Measurements from ENCODE around the gene NLK.
A peak's percentile ranks its signal among the peaks of the same experiment; 100 is the strongest.
"Not testable (repeated sequence)": the region's sequence is repeated elsewhere in the genome, so short reads cannot be mapped to it uniquely, and the experiment has no call there.

The NLK gene

GRCh38 chr17:28076144-28076543 is 33.7 kb downstream of the NLK start:
- DNase-seq = no peak

- DNase-seq = not testable (repeated sequence)
These were observed 34.7 kb downstream of the NLK start for GRCh38 chr17:28077140-28077539.

GRCh38 chr17:28078341-28079229 is 36.1 kb downstream of the NLK start:
- DNase-seq = peak; percentile 54

- no peak for DNase-seq
These were observed 39.0 kb downstream of the NLK start for GRCh38 chr17:28081467-28081866.

- no peak for DNase-seq
These were observed 43.3 kb downstream of the NLK start for GRCh38 chr17:28085766-28086165.

- peak; percentile 6 for DNase-seq
These were observed 44.0 kb downstream of the NLK start for GRCh38 chr17:28086519-28086918.

- no peak for DNase-seq
These were observed 45.3 kb downstream of the NLK start for GRCh38 chr17:28087743-28088142.

- DNase-seq = no peak
These were observed 48.1 kb downstream of the NLK start for GRCh38 chr17:28090551-28090950.

- no peak for DNase-seq
These were observed 49.6 kb downstream of the NLK start for GRCh38 chr17:28092088-28092487.

- DNase-seq = no peak
These were observed 51.7 kb downstream of the NLK start for GRCh38 chr17:28093999-28094716.

GRCh38 chr17:28096756-28097155 is 54.3 kb downstream of the NLK start:
- DNase-seq = no peak

GRCh38 chr17:28097254-28097653 is 54.8 kb downstream of the NLK start:
- no peak for DNase-seq

- no peak for DNase-seq
These were observed 55.4 kb downstream of the NLK start for GRCh38 chr17:28097901-28098300.

GRCh38 chr17:28098591-28098990 is 56.1 kb downstream of the NLK start:
- not testable (repeated sequence) for DNase-seq

- DNase-seq = no peak
These were observed 57.8 kb downstream of the NLK start for GRCh38 chr17:28100251-28100650.

- DNase-seq = no peak
These were observed 58.5 kb downstream of the NLK start for GRCh38 chr17:28100936-28101335.

- no peak for DNase-seq
These were observed 59.4 kb downstream of the NLK start for GRCh38 chr17:28101919-28102318.

GRCh38 chr17:28105501-28105900 is 63.0 kb downstream of the NLK start:
- DNase-seq = no peak

- DNase-seq = no peak
These were observed 67.7 kb downstream of the NLK start for GRCh38 chr17:28110184-28110583.

GRCh38 chr17:28112181-28112580 is 69.7 kb downstream of the NLK start:
- peak; percentile 42 for DNase-seq

GRCh38 chr17:28112606-28113005 is 70.1 kb downstream of the NLK start:
- no peak for DNase-seq

- DNase-seq = no peak
These were observed 70.8 kb downstream of the NLK start for GRCh38 chr17:28113269-28113668.

GRCh38 chr17:28115046-28115445 is 72.6 kb downstream of the NLK start:
- DNase-seq = no peak

- DNase-seq = no peak
These were observed 74.8 kb downstream of the NLK start for GRCh38 chr17:28117304-28117703.

All from suppressor macrophage treated with lipopolysaccharide for 4 hours (primary cell).